ENCODE measurements around the gene LUC7L. TPM values are rescaled to one million over a fixed set of nuclear protein-coding genes. Genes with fewer than 3 reads are reported as not detected.

LUC7L gene
- total RNA-seq, 1 donor from 2014 or later = 23.3 TPM

- Histone ChIP-seq H3K27me3 (ENCODE audit: low read depth) (peaks cover 42% of the 10 kb centered on the region), H3K4me3 (no peak overlapping the region), H3K36me3 (no peaks in the 10 kb centered on the region), H3K27ac (replicated peaks) (no peak overlapping the region), H3K4me1 (peaks cover 8% of the 10 kb centered on the region), H3K9me3 (replicated peaks) (no peaks in the 10 kb centered on the region)
- no peak for TF ChIP-seq CTCF (IDR thresholded peaks at IDR 0.05; ENCODE audit: borderline replicate concordance)
- no peak for DNase-seq
- intact Hi-C loops (cut with micrococcal nuclease) = no loop called here
Measured at GRCh38 chr16:143047-143446, 86.2 kb downstream of the LUC7L start.

GRCh38 chr16:142405-142967, 86.8 kb downstream of the LUC7L start:
- Histone ChIP-seq H3K4me3 (no peak overlapping the region), H3K4me1 (peaks cover 13% of the 10 kb centered on the region), H3K36me3 (no peaks in the 10 kb centered on the region), H3K9me3 (replicated peaks) (no peaks in the 10 kb centered on the region), H3K27me3 (ENCODE audit: low read depth) (peaks cover 39% of the 10 kb centered on the region), H3K27ac (replicated peaks) (no peak overlapping the region)
- intact Hi-C loops (cut with micrococcal nuclease) = no loop called here
- DNase-seq = no peak
- TF ChIP-seq CTCF (IDR thresholded peaks at IDR 0.05; ENCODE audit: borderline replicate concordance) = no peak

GRCh38 chr16:140175-140857, 88.9 kb downstream of the LUC7L start:
- Histone ChIP-seq H3K4me3 (no peak overlapping the region), H3K4me1 (peaks cover 20% of the 10 kb centered on the region), H3K27me3 (ENCODE audit: low read depth) (peaks cover 23% of the 10 kb centered on the region), H3K9me3 (replicated peaks) (no peaks in the 10 kb centered on the region), H3K27ac (replicated peaks) (no peak overlapping the region), H3K36me3 (no peaks in the 10 kb centered on the region)
- DNase-seq = no peak
- TF ChIP-seq CTCF (IDR thresholded peaks at IDR 0.05; ENCODE audit: borderline replicate concordance) = no peak
- intact Hi-C loops (cut with micrococcal nuclease) = no loop called here

Other genes with a start within 250 kb of the LUC7L start
- 11.7 TPM for gene POLR3K, start 175.8 kb downstream of the LUC7L start, total RNA-seq
- 71.2 TPM for gene SNRNP25, start 175.6 kb downstream of the LUC7L start, total RNA-seq
- 24.4 TPM for gene RHBDF1, start 156.8 kb downstream of the LUC7L start, total RNA-seq
- gene MPG, start 151.2 kb downstream of the LUC7L start, total RNA-seq = 44.5 TPM
- gene NPRL3, start 90.8 kb downstream of the LUC7L start, total RNA-seq = 18.4 TPM
- not detected for gene HBZ, start 76.8 kb downstream of the LUC7L start, total RNA-seq
- gene HBM, start 63.5 kb downstream of the LUC7L start, total RNA-seq = not detected
- 59.1 TPM for gene HBA2, start 56.6 kb downstream of the LUC7L start, total RNA-seq
- 78.7 TPM for gene HBA1, start 52.8 kb downstream of the LUC7L start, total RNA-seq
- not detected for gene HBQ1, start 49.0 kb downstream of the LUC7L start, total RNA-seq
- gene FAM234A, start 5.4 kb upstream of the LUC7L start, total RNA-seq = 135 TPM
- gene RGS11, start 46.5 kb upstream of the LUC7L start, total RNA-seq = 16.4 TPM
- 7.0 TPM for gene ARHGDIG, start 51.1 kb upstream of the LUC7L start, total RNA-seq
- gene PDIA2, start 53.7 kb upstream of the LUC7L start, total RNA-seq = 1.6 TPM
- 12.2 TPM for gene AXIN1, start 123.3 kb upstream of the LUC7L start, total RNA-seq
- 76.1 TPM for gene MRPL28, start 141.1 kb upstream of the LUC7L start, total RNA-seq
- gene PGAP6, start 152.5 kb upstream of the LUC7L start, total RNA-seq = 30.4 TPM
- 101 TPM for gene NME4, start 167.8 kb upstream of the LUC7L start, total RNA-seq
- gene DECR2, start 172.4 kb upstream of the LUC7L start, total RNA-seq = 8.4 TPM
- gene RAB11FIP3, start 196.2 kb upstream of the LUC7L start, total RNA-seq = 27.4 TPM